Osteocyte (in vitro differentiated cells): ENCODE results near the gene XRCC4. TPM values are rescaled to one million over a fixed set of nuclear protein-coding genes. Genes with fewer than 3 reads are reported as not detected.

Experiments used
- DNase-seq: peaks from one replicate; pipeline ENCODE4 v3.0.0; 2021; ENCODE audit warnings: mixed read lengths; ENCODE audit not compliant: unreplicated experiment; ENCODE audit errors: extremely low spot score
- H3K27ac Mint-ChIP-seq: one replicate; pipeline ENCODE4 v1.8.0; 2021; ENCODE audit warnings: mild to moderate bottlenecking, mixed read lengths; ENCODE audit not compliant: unreplicated experiment
- H3K27me3 Mint-ChIP-seq: one replicate; pipeline ENCODE4 v1.8.0; 2021; ENCODE audit warnings: mixed read lengths; ENCODE audit not compliant: unreplicated experiment
- H3K36me3 Mint-ChIP-seq: one replicate; pipeline ENCODE4 v1.8.0; 2021; ENCODE audit warnings: mixed read lengths; ENCODE audit not compliant: unreplicated experiment
- H3K4me1 Mint-ChIP-seq: one replicate; pipeline ENCODE4 v1.8.0; 2021; ENCODE audit warnings: mixed read lengths; ENCODE audit not compliant: unreplicated experiment
- H3K4me3 Mint-ChIP-seq: one replicate; pipeline ENCODE4 v1.8.0; 2021; ENCODE audit warnings: mild to moderate bottlenecking, moderate library complexity, mixed read lengths; ENCODE audit not compliant: unreplicated experiment
- H3K9me3 Mint-ChIP-seq: one replicate; pipeline ENCODE4 v1.8.0; 2021; ENCODE audit warnings: mixed read lengths; ENCODE audit not compliant: unreplicated experiment
- total RNA-seq: library from RNA; stranded (reverse); gene quantifications from 2 replicates; pipeline ENCODE4 v1.2.1, GENCODE V29; 2021
- TF ChIP-seq, protein P1 (sequence below): fragments of 200-600 bp; sonication (generic); IDR thresholded peaks from 2 replicates; pipeline ENCODE4 v1.5.0; 2021; ENCODE audit warnings: antibody characterized with exemption, mild to moderate bottlenecking, moderate library complexity

The XRCC4 gene
- total RNA-seq, 1 donor from 2014 or later: 4.2 TPM

DNA sequence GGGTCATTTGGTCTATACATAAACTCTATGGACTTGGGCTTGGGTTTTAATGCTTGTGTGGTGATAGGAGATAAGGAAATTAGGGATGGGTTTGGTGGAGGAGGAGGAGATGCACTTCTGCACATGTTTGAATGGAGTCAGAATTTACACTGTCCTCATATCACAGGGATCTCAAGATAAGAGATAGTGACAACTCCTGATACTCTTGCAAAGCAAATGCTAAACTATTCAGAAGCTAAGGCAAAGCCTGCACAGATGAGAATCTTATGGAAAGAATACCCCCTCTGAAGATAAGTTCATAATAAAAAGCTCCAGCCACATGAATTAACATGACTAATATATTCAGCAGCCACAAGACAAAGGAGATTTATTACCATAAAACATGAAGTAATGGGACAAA is 90.2 kb downstream of the XRCC4 start:
- no peak overlapping the region for H3K27ac Mint-ChIP-seq
- H3K4me1 Mint-ChIP-seq: peaks cover 15% of the 10 kb centered on the region
- DNase-seq: no peak
- no peak overlapping the region for H3K4me3 Mint-ChIP-seq
- TF ChIP-seq, protein P1, sequence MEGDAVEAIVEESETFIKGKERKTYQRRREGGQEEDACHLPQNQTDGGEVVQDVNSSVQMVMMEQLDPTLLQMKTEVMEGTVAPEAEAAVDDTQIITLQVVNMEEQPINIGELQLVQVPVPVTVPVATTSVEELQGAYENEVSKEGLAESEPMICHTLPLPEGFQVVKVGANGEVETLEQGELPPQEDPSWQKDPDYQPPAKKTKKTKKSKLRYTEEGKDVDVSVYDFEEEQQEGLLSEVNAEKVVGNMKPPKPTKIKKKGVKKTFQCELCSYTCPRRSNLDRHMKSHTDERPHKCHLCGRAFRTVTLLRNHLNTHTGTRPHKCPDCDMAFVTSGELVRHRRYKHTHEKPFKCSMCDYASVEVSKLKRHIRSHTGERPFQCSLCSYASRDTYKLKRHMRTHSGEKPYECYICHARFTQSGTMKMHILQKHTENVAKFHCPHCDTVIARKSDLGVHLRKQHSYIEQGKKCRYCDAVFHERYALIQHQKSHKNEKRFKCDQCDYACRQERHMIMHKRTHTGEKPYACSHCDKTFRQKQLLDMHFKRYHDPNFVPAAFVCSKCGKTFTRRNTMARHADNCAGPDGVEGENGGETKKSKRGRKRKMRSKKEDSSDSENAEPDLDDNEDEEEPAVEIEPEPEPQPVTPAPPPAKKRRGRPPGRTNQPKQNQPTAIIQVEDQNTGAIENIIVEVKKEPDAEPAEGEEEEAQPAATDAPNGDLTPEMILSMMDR: no peak
- no peaks in the 10 kb centered on the region for H3K36me3 Mint-ChIP-seq
- no peaks in the 10 kb centered on the region for H3K27me3 Mint-ChIP-seq
- H3K9me3 Mint-ChIP-seq: no peaks in the 10 kb centered on the region

DNA sequence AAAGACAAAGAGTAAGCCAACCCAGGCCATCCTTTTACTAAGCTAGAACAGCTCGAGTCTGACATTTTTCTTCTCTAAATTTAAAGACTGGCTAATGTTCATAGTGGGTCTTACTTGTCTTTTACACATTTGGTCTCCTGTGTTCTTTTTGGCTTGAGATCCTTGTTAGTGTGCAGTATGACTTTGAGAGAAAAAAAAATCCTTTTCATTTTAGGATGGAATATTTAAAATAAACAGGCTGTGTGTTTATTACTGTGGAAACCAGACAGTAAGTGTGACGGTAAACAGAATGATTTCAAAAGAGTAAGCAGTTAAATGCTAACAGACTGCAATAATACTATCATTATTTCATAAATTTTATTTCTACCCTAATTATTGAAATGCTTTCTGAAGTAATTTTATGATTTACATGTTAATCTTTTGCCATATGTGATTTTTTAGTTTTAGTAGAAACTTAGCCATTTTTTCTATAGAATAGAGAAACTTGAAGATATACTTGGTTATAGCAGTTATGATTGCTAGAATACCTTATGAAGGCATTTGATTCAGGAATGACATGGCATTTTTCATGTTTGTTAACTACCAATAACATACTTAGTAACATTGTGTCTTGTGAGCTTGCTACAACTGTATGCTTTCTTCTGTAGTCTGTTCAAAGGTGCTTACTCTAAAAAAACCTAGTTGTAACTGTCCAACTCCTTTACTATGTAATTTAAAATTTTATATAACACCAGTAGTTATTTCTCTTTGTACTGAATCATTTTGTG is 92.4 kb downstream of the XRCC4 start:
- H3K9me3 Mint-ChIP-seq: no peaks in the 10 kb centered on the region
- no peaks in the 10 kb centered on the region for H3K4me1 Mint-ChIP-seq
- no peaks in the 10 kb centered on the region for H3K27me3 Mint-ChIP-seq
- no peak overlapping the region for H3K27ac Mint-ChIP-seq
- TF ChIP-seq, protein P1: no peak
- DNase-seq: no peak
- no peak overlapping the region for H3K4me3 Mint-ChIP-seq
- no peaks in the 10 kb centered on the region for H3K36me3 Mint-ChIP-seq

DNA sequence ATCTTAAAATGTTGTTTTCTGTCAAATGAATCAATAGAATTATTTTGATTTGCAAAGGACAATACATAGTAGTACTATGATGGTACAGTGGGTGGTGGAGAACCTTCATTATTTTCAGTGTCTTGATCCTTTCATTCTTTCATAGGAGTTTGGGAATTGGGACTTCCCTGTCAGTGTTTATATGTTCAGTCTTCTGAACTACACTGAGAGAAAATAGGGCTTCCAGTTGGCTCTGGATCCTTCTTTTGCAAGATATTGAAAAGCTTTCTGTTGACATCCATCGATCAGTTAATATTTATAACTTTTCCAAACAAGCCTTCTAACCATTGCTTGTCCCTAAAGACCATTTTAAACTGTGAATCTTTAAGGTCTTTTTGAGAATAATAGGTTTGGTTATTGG is 94.7 kb downstream of the XRCC4 start:
- no peak for DNase-seq
- Mint-ChIP-seq H3K9me3 (no peaks in the 10 kb centered on the region), H3K27me3 (no peaks in the 10 kb centered on the region), H3K4me1 (no peaks in the 10 kb centered on the region), H3K27ac (no peak overlapping the region), H3K4me3 (no peak overlapping the region), H3K36me3 (no peaks in the 10 kb centered on the region)
- TF ChIP-seq, protein P1: no peak

DNA sequence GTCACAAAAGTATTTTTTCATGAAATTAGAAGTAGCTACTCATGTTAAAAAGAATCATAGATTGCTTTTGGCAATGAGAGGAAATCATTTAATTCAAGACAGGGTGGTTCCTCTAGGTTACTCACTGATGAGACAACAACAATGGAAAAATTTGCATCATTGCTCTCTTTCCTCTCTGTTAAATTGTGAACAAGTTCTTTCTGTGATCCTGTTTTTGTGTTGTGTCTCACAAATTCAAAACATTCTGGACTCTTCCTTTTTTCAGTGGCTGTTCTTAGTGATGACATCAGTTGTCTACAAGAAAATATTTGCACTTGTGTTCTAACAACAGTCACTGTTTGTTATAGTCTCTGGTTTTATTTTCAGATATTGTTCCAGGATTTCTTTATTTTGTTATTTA is 95.3 kb downstream of the XRCC4 start:
- TF ChIP-seq, protein P1: no peak
- DNase-seq: no peak

DNA sequence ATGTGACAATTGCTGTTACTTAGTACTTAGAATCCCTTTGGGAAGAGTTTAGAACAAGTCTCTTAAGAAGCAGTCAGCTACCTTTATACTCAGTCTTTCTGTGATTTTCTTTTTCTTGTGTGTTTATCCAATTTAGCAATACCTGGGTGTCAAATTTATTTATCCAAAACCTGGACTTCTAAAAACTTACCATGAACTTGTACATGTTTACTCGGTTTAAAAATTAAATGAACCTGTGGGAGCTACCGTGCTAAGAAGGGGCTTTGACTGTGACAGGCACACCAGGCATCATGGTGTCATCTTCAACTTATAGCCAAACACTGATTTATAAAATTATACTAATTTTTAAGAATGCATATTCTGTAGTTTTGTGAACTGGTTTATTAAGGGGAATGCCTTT is 96.5 kb downstream of the XRCC4 start:
- H3K4me3 Mint-ChIP-seq: no peak overlapping the region
- H3K27me3 Mint-ChIP-seq: no peaks in the 10 kb centered on the region
- TF ChIP-seq, protein P1: no peak
- no peak overlapping the region for H3K27ac Mint-ChIP-seq
- H3K36me3 Mint-ChIP-seq: no peaks in the 10 kb centered on the region
- no peak for DNase-seq
- no peaks in the 10 kb centered on the region for H3K9me3 Mint-ChIP-seq
- H3K4me1 Mint-ChIP-seq: no peaks in the 10 kb centered on the region

More for the DNA sequence above, 95.3 kb downstream of the XRCC4 start:
- Mint-ChIP-seq H3K36me3 (no peaks in the 10 kb centered on the region), H3K27me3 (no peaks in the 10 kb centered on the region), H3K4me1 (no peaks in the 10 kb centered on the region), H3K9me3 (no peaks in the 10 kb centered on the region), H3K27ac (no peak overlapping the region), H3K4me3 (no peak overlapping the region)
